Psoas muscle (tissue), 8 donors: Measurements from ENCODE around the gene SCARF2. TPM values are rescaled to one million over a fixed set of nuclear protein-coding genes. Genes with fewer than 3 reads are reported as not detected.
A peak's percentile ranks its signal among the peaks of the same experiment; 100 is the strongest.
"Not testable (repeated sequence)": the region's sequence is repeated elsewhere in the genome, so short reads cannot be mapped to it uniquely, and the experiment has no call there.

ENCODE experiments used
- ATAC-seq, 4 donors: fragments of 200-7000 bp; cut with Tn5 transposase; one replicate each; pipeline ENCODE4 v1.9.1; 2020; ENCODE audit warnings: moderate library complexity in 3 of 4, mild to moderate bottlenecking in 2 of 4
- DNase-seq, 2 donors: peaks; one replicate each; pipeline ENCODE4 v3.0.0-alpha.2; 2020
- H3K27ac ChIP-seq: fragments of 200-600 bp; one replicate; pipeline ENCODE4 v1.8.0; 2022
- H3K27me3 ChIP-seq, 3 donors: fragments of 200-600 bp in 1 of 3; one replicate each; pipeline versions ENCODE4 v1.6.1 to v1.8.0; 2013 to 2022; ENCODE audit warnings: low read length in 2 of 3, mild to moderate bottlenecking in 2 of 3, moderate library complexity in 1 of 3; ENCODE audit not compliant: insufficient read depth in 3 of 3
- H3K36me3 ChIP-seq, 2 donors: fragments of 200-600 bp in 1 of 2; one replicate each; pipeline versions ENCODE4 v1.6.1 to v1.8.0; 2013 to 2022; ENCODE audit warnings: low read depth in 1 of 2, mild to moderate bottlenecking in 1 of 2, moderate library complexity in 1 of 2; ENCODE audit not compliant: insufficient read depth in 1 of 2
- H3K4me1 ChIP-seq: fragments of 200-600 bp; one replicate; pipeline ENCODE4 v1.8.0; 2022
- H3K4me3 ChIP-seq: fragments of 200-600 bp; one replicate; pipeline ENCODE4 v1.8.0; 2022; ENCODE audit warnings: mild to moderate bottlenecking
- H3K9me3 ChIP-seq: fragments of 200-600 bp; one replicate; pipeline ENCODE4 v1.8.0; 2022
- WGBS, 3 donors: extraction: QIAGEN DNeasy Blood & Tissue Kit; methylation state at CpG; one replicate each; pipeline versions ENCODE4 v1.1.6 to v1.1.7; 2013; 5-methylcytosine and 5-hydroxymethylcytosine counted together
- intact Hi-C, 2 donors: fragments of 100-400 bp; cut with DNase I; formaldehyde crosslinking; loops; one replicate each; pipeline versions ENCODE4 v1.11.0 to v1.14.2; 2022
- polyA plus RNA-seq, 3 donors: library from polyadenylated mRNA; stranded (reverse); fragments of 200-250 nt; gene quantifications; one replicate each; pipeline ENCODE4 v1.2.3, GENCODE V29; 2013
- total RNA-seq, 4 donors: library from RNA; stranded (reverse); fragmentation: NEBNext Ultra II Directional in 2 of 4; extraction: Animal tissue kit (Norgen Biotek cat#: 25700) in 2 of 4; gene quantifications; one replicate each; pipeline versions ENCODE4 v1.2.1 to v1.2.4, GENCODE V29; 2021 to 2023
- TF ChIP-seq, protein P1 (sequence below): fragments of 200-600 bp; IDR thresholded peaks from one replicate; pipeline ENCODE4 v1.8.0; 2022; ENCODE audit warnings: antibody characterized with exemption
- donor health status: healthy with polysubstance abuse.
- donor health status: DM: no; HTN: no; CAD: no; lungs with moderate emphysema.
- donor health status: Bipolar disorder and iron deficiency.
- donor health status: healthy.
- donor health status: DM: yes; HTN: yes; CAD: no.
- donor health status: DM: no; HTN: no; CAD: no.
- donor health status: DM: no; HTN: no; CAD: no.
- donor health status: DM: yes; HTN: yes; CAD: no.

Gene SCARF2
- total and polyA plus RNA-seq, 7 donors = 0.44 to 2.0 (median 1.3) TPM

DNA sequence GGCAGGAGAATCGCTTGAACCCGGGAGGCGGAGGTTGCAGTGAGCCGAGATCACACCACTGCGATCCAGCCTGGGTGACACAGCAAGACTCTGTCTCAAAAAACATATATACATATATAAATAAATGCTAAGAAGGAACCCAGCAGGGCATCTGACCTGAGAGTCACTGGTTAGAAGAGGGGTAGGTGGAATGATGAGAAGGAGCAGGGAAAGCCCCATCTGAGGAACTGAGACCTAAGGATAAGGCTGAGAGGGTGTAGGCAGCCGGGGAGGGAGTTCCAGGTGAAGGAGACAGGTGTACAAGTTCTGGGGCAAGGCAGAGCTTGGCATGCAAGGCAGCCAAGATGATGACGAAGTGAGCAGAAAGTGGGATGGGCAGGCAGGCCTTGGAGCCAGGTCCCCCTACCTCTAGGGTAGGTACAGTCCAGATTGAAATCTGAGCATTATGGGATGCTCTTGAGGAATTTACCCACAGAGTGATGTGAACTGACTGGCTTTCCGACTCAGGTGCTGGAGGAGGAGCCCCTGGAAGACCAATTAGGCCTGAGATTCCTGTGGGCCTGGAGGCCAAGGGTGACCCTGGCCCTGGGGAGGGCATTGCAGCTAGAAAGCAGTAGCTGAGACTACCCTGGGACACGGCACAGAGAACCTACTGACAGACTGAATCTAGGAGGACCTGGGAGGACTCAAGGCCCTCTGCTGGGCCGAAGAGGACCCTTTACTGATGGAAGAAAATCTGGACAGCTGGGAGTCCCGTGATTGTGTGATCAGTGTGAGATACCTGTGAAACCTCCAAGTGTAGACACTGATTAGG lies 35.2 kb upstream of the SCARF2 start:
- H3K36me3 ChIP-seq = peaks cover 0 to 28% of the 10 kb centered on the region in 2 donors
- DNase-seq = peak in 1 of 2 donors; percentile 1
- H3K27ac ChIP-seq = no peak overlapping the region
- 86 to 92% (median 87%) methylated on average over 11 of the region's 11 CpGs for WGBS, 3 donors
- intact Hi-C loops = no loop called here
- TF ChIP-seq, protein P1, sequence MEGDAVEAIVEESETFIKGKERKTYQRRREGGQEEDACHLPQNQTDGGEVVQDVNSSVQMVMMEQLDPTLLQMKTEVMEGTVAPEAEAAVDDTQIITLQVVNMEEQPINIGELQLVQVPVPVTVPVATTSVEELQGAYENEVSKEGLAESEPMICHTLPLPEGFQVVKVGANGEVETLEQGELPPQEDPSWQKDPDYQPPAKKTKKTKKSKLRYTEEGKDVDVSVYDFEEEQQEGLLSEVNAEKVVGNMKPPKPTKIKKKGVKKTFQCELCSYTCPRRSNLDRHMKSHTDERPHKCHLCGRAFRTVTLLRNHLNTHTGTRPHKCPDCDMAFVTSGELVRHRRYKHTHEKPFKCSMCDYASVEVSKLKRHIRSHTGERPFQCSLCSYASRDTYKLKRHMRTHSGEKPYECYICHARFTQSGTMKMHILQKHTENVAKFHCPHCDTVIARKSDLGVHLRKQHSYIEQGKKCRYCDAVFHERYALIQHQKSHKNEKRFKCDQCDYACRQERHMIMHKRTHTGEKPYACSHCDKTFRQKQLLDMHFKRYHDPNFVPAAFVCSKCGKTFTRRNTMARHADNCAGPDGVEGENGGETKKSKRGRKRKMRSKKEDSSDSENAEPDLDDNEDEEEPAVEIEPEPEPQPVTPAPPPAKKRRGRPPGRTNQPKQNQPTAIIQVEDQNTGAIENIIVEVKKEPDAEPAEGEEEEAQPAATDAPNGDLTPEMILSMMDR = no peak
- no peaks in the 10 kb centered on the region for H3K27me3 ChIP-seq
- no peaks in the 10 kb centered on the region for H3K4me1 ChIP-seq
- H3K4me3 ChIP-seq = no peak overlapping the region
- ATAC-seq = no peak
- H3K9me3 ChIP-seq = no peaks in the 10 kb centered on the region

GRCh38 chr22:20471126-20471833 lies 33.7 kb upstream of the SCARF2 start:
- intact Hi-C loops = no loop called here
- Histone ChIP-seq H3K4me3 (no peak overlapping the region), H3K27ac (no peak overlapping the region), H3K4me1 (no peaks in the 10 kb centered on the region), H3K36me3 (peaks cover 0 to 28% of the 10 kb centered on the region in 2 donors), H3K9me3 (no peaks in the 10 kb centered on the region), H3K27me3 (no peaks in the 10 kb centered on the region)
- TF ChIP-seq, protein P1 = no peak
- whole genome bisulfite sequencing, 3 donors = 91 to 92% (median 91%) methylated on average over 9 of the region's 9 CpGs
- ATAC-seq (no peak), DNase-seq (peak in 1 of 2 donors; percentile 48)

- ATAC-seq, intact Hi-C loops, H3K9me3 ChIP-seq, H3K27me3 ChIP-seq, H3K27ac ChIP-seq, H3K4me3 ChIP-seq, H3K4me1 ChIP-seq: not testable (repeated sequence)
- H3K36me3 ChIP-seq = peaks cover 0 to 28% of the 10 kb centered on the region in 2 donors
- peak in 1 of 2 donors; percentile 12 for DNase-seq
- WGBS, 3 donors = 95 to 100% (median 97%) methylated on average over 2 of the region's 2 CpGs
These were observed 32.9 kb upstream of the SCARF2 start for GRCh38 chr22:20470525-20470924.

- DNase-seq = peak in 1 of 2 donors; percentile 30
- 75 to 84% (median 78%) methylated on average over 6 of the region's 6 CpGs for WGBS, 3 donors
- H3K36me3 ChIP-seq = peaks cover 0 to 40% of the 10 kb centered on the region in 2 donors
These were observed 31.7 kb upstream of the SCARF2 start for GRCh38 chr22:20469110-20469868.

More at GRCh38 chr22:20469110-20469868, 31.7 kb upstream of the SCARF2 start:
- H3K9me3 ChIP-seq = no peaks in the 10 kb centered on the region
- TF ChIP-seq, protein P1 = no peak
- H3K27me3 ChIP-seq = no peaks in the 10 kb centered on the region
- ATAC-seq = no peak
- intact Hi-C loops = no loop called here
- H3K4me1 ChIP-seq = no peaks in the 10 kb centered on the region
- no peak overlapping the region for H3K27ac ChIP-seq
- H3K4me3 ChIP-seq = no peak overlapping the region
